ENCODE data around the gene ELMO1. TPM values are rescaled to one million over a fixed set of nuclear protein-coding genes. Genes with fewer than 3 reads are reported as not detected.

Gene ELMO1
- total and polyA plus RNA-seq, 2 experiments from 2014 or later = 9.6 to 10.8 TPM

DNA sequence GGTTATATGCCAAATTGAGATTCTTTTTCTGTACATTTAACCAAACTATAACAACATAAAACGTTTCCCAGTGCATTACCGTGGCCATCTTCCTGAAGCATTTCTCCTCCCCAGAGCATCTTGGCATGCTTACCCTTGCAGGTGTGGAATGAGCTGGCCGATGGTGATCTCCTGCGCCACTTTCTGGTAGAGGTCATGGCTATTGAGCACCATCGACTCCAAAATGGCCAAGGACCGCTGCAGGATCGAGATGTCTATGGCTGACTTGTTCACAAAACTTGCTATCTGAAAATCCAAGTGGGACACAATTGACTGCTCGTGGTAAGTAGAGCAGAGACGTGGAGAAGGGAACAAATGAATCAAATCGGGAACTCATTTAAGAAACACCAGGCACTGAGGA, 223.9 kb downstream of the ELMO1 start:
- no peak for DNase-seq (ENCODE audit: low read depth in 1 of 2, low spot score in 1 of 2)
- Histone ChIP-seq H3K4me3 (no peak overlapping the region), H3K4me1 (ENCODE audit: low read depth) (no peaks in the 10 kb centered on the region), H3K9me3 (ENCODE audit: low read depth) (no peaks in the 10 kb centered on the region), H3K27me3 (no peaks in the 10 kb centered on the region), H3K27ac (no peak overlapping the region), H3K36me3 (no peaks in the 10 kb centered on the region)
- TF ChIP-seq, protein P1, sequence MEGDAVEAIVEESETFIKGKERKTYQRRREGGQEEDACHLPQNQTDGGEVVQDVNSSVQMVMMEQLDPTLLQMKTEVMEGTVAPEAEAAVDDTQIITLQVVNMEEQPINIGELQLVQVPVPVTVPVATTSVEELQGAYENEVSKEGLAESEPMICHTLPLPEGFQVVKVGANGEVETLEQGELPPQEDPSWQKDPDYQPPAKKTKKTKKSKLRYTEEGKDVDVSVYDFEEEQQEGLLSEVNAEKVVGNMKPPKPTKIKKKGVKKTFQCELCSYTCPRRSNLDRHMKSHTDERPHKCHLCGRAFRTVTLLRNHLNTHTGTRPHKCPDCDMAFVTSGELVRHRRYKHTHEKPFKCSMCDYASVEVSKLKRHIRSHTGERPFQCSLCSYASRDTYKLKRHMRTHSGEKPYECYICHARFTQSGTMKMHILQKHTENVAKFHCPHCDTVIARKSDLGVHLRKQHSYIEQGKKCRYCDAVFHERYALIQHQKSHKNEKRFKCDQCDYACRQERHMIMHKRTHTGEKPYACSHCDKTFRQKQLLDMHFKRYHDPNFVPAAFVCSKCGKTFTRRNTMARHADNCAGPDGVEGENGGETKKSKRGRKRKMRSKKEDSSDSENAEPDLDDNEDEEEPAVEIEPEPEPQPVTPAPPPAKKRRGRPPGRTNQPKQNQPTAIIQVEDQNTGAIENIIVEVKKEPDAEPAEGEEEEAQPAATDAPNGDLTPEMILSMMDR (IDR thresholded peaks at IDR 0.05; ENCODE audit: low read depth, low read length) = no peak

DNA sequence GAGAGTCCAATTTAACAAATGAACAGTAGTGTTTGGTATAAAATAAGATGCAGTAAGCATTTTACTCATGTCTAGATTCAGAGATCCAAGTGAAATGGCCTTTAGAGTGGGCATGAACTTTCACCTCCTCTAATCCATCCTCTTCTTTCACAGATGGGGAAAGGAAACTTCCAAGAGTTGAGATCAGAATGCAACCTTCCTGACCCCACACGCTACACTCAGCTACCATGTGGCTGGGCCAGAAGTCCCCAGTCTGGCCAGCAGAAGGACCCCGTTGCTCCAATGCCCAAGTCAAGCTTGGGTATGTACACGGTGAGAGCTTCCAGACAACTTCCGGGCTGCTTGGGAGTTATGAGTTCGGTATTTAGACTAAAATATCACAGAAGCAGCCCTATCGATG, 228.0 kb downstream of the ELMO1 start:
- Histone ChIP-seq H3K27ac (no peak overlapping the region), H3K36me3 (no peaks in the 10 kb centered on the region), H3K27me3 (no peaks in the 10 kb centered on the region), H3K4me1 (ENCODE audit: low read depth) (peaks cover 4% of the 10 kb centered on the region), H3K4me3 (no peak overlapping the region), H3K9me3 (ENCODE audit: low read depth) (no peaks in the 10 kb centered on the region)
- DNase-seq (ENCODE audit: low read depth in 1 of 2, low spot score in 1 of 2) = no peak
- TF ChIP-seq, protein P1 (IDR thresholded peaks at IDR 0.05; ENCODE audit: low read depth, low read length) = no peak

DNA sequence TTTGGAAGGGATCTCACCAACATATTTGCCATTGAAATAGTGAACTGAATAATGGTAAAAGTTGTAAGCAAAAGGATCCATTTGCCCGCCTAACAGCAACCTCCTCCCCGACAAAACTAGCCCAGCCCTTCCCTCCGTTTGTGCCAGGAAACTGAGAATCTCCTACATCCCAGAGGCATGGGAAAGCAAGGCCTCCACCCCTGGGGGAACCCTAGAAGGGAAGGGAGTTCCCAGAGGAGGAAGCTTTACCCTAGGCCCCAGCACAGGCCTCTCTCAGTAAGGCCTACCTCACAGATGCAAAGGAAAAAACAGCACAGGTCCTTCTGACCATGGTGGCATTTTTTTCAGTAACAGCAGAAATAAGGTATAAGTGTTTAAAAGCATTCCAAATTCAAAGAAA, 229.7 kb downstream of the ELMO1 start:
- TF ChIP-seq, protein P1 (IDR thresholded peaks at IDR 0.05; ENCODE audit: low read depth, low read length) = no peak
- no peak for DNase-seq (ENCODE audit: low read depth in 1 of 2, low spot score in 1 of 2)
- no peaks in the 10 kb centered on the region for H3K36me3 ChIP-seq
- no peak overlapping the region for H3K27ac ChIP-seq
- peaks cover 4% of the 10 kb centered on the region for H3K4me1 ChIP-seq (ENCODE audit: low read depth)
- no peaks in the 10 kb centered on the region for H3K27me3 ChIP-seq
- no peaks in the 10 kb centered on the region for H3K9me3 ChIP-seq (ENCODE audit: low read depth)
- no peak overlapping the region for H3K4me3 ChIP-seq

DNA sequence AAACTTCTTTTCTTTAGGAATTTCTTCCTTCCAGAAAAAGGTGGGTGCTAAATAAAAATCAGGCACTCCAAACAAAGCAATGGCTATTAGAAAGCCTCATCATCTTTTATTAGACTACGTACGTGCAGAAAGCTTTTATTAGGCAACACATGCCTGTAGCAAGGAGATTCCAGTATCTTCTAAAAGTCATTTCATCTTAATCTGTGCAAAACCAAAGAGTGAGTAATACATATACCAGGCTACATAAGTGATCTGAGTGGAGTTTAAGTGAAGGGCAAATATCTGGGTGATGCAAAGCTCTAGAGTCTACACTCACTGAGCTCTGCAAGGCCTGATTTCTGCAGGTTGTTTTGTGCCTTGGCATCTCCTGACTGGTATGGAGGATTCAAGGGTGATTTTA, 231.7 kb downstream of the ELMO1 start:
- DNase-seq (ENCODE audit: low read depth in 1 of 2, low spot score in 1 of 2) = peak in 1 of 2 donors; percentile 63
- Histone ChIP-seq H3K27me3 (no peaks in the 10 kb centered on the region), H3K4me1 (ENCODE audit: low read depth) (peaks cover 4% of the 10 kb centered on the region), H3K4me3 (no peak overlapping the region), H3K27ac (no peak overlapping the region), H3K36me3 (no peaks in the 10 kb centered on the region), H3K9me3 (ENCODE audit: low read depth) (no peaks in the 10 kb centered on the region)
- TF ChIP-seq, protein P1 (IDR thresholded peaks at IDR 0.05; ENCODE audit: low read depth, low read length) = no peak

DNA sequence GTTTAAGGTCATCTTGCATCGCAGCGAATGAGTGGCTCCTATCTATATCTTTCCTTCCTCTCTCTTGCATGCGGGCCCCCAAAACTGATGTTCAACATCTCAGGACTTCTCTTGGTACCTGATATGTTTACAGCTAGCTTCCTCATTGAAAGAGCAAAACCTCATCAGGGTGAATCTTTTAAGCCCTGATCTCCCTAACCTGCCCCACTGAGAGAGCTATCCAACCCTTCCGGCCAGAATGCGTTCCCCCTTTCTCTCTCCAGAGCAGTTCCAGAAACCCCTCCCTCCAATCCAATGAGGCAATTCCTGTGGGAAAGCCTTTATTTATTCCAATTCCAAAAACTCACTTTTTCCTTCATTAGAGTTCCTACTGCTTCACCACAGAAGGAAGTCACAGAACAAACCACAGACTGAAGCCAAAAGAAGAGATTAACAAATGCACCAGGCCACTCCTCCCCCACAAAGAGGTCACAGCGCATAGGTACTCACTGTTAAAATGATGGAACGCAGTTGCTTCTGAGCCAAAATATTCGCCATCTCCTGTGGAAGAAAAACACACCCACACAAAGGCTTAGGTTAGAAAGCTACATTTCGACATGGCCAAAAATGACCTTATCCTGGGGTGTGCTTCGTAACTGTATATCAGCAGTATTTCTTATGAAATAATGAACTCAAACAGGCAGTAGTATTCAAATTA, 232.4 kb downstream of the ELMO1 start:
- H3K36me3 ChIP-seq = no peaks in the 10 kb centered on the region
- DNase-seq (ENCODE audit: low read depth in 1 of 2, low spot score in 1 of 2) = peak in 1 of 2 donors; percentile 87
- H3K27me3 ChIP-seq = no peaks in the 10 kb centered on the region
- H3K4me1 ChIP-seq (ENCODE audit: low read depth) = peaks cover 4% of the 10 kb centered on the region
- H3K27ac ChIP-seq = no peak overlapping the region
- no peak overlapping the region for H3K4me3 ChIP-seq
- H3K9me3 ChIP-seq (ENCODE audit: low read depth) = no peaks in the 10 kb centered on the region
- TF ChIP-seq, protein P1 (IDR thresholded peaks at IDR 0.05; ENCODE audit: low read depth, low read length) = no peak
